ENCODE data around the gene CTTN. TPM values are rescaled to one million over a fixed set of nuclear protein-coding genes. Genes with fewer than 3 reads are reported as not detected.

Gene CTTN
- total and polyA plus RNA-seq, 2 of the 13 experiments (the other 11 are each of a cell fraction or from before 2014, with no cell fraction given), result 84.4 to 114 TPM

- peak; percentile 87 for TF ChIP-seq ZFP91 (CRISPR knock-in tag; IDR thresholded peaks at IDR 0.05; ENCODE audit: borderline replicate concordance)
- no peak for TF ChIP-seq ZNF367 (CRISPR knock-in tag; IDR thresholded peaks at IDR 0.05; ENCODE audit: borderline replicate concordance)
- peak; percentile 71; the same call in 1 of the 2 replicates for TF ChIP-seq DZIP1 (CRISPR knock-in tag; IDR thresholded peaks at IDR 0.05)
- TF ChIP-seq ZNF569 (CRISPR knock-in tag; IDR thresholded peaks at IDR 0.05; ENCODE audit: borderline replicate concordance), result no peak
- TF ChIP-seq ZFP36 (IDR thresholded peaks at IDR 0.05; ENCODE audit: borderline replicate concordance, low read depth, low read length, partially characterized antibody), result no peak
- no peak; the same call in 1 of the 2 replicates for TF ChIP-seq SMAD9 (CRISPR knock-in tag; IDR thresholded peaks at IDR 0.05)
- peak; percentile 15; the same call in 1 of the 2 replicates for TF ChIP-seq ZNF264 (CRISPR knock-in tag; IDR thresholded peaks at IDR 0.05)
- TF ChIP-seq ZNF44 (CRISPR knock-in tag; IDR thresholded peaks at IDR 0.05), result no peak; the same call in 1 of the 2 replicates
- TF ChIP-seq DDIT3 (CRISPR knock-in tag; IDR thresholded peaks at IDR 0.05), result no peak
- no peak for TF ChIP-seq EHMT2 (IDR thresholded peaks at IDR 0.05; ENCODE audit: borderline replicate concordance, low read depth, low read length)
- TF ChIP-seq ZNF414 (CRISPR knock-in tag; IDR thresholded peaks at IDR 0.05), result 0 out of 2 replicates have a peak, but pooled peaks have one; percentile 43
- no peak for TF ChIP-seq NR2F1 (CRISPR knock-in tag; IDR thresholded peaks at IDR 0.05)
- no peak for TF ChIP-seq PREB (CRISPR knock-in tag; IDR thresholded peaks at IDR 0.05)
- TF ChIP-seq KAT8 (CRISPR knock-in tag; IDR thresholded peaks at IDR 0.05), result peak; percentile 80
- peak; percentile 97; the same call in 1 of the 2 replicates for TF ChIP-seq DMTF1 (CRISPR knock-in tag; IDR thresholded peaks at IDR 0.05)
- no peak for TF ChIP-seq MLX (CRISPR knock-in tag; IDR thresholded peaks at IDR 0.05)
- TF ChIP-seq ASH2L (IDR thresholded peaks at IDR 0.05; ENCODE audit: insufficient read length, low read depth, low read length), result peak; percentile 61
- TF ChIP-seq SATB2 (CRISPR knock-in tag; IDR thresholded peaks at IDR 0.05), result no peak; the same call in 1 of the 2 replicates
Measured at GRCh38 chr11:70397983-70398833, at the start of gene CTTN (continued).

All from HepG2 (cell line).